Body of pancreas (tissue), 4 donors: Measurements from ENCODE around the gene KNDC1. TPM values are rescaled to one million over a fixed set of nuclear protein-coding genes. Genes with fewer than 3 reads are reported as not detected.

ENCODE experiments used
- ATAC-seq: fragments of 150-250 bp; one replicate; pipeline ENCODE4 v1.9.1; 2016
- DNase-seq, 4 donors: peaks; one replicate each; pipeline ENCODE4 v3.0.0-alpha.2; 2019
- H3K27ac ChIP-seq, 4 donors: fragments of 200-600 bp; sonication (generic); 1 replicate in 3 of 4; 2 replicates in 1 of 4; pipeline versions ENCODE4 v1.5.1 to v1.6.1; 2016 to 2019; ENCODE audit warnings: mild to moderate bottlenecking in 1 of 4, mixed read lengths in 1 of 4, moderate library complexity in 1 of 4
- H3K27me3 ChIP-seq, 2 donors: fragments of 200-600 bp; sonication (generic); one replicate each; pipeline ENCODE4 v1.6.0; 2016; ENCODE audit warnings: mild to moderate bottlenecking in 1 of 2
- H3K36me3 ChIP-seq, 2 donors: fragments of 200-600 bp; sonication (generic); replicated peaks in 1 of 2; 2 replicates each; pipeline ENCODE4 v1.5.1; 2016; ENCODE audit warnings: low read depth in 2 of 2; ENCODE audit not compliant: insufficient read depth in 1 of 2
- H3K4me1 ChIP-seq: fragments of 200-600 bp; sonication (generic); one replicate; pipeline ENCODE4 v1.6.0; 2016
- H3K4me3 ChIP-seq, 2 donors: fragments of 200-600 bp; sonication (generic); 1 replicate in 1 of 2; 2 replicates in 1 of 2; pipeline ENCODE4 v1.5.1; 2016 to 2019
- H3K9me3 ChIP-seq, 3 donors: fragments of 200-600 bp; sonication (generic); 1 replicate in 2 of 3; 2 replicates in 1 of 3; pipeline ENCODE4 v1.5.1; 2016
- POLR2A ChIP-seq, 3 donors: fragments of 450-650 bp; IDR thresholded peaks; one replicate each; pipeline ENCODE4 v1.6.1; 2016; ENCODE audit warnings: antibody characterized with exemption in 3 of 3, mild to moderate bottlenecking in 2 of 3
- WGBS, 2 donors: methylation state at CpG; one replicate each; pipeline ENCODE4 v1.1.5; 2017; 5-methylcytosine and 5-hydroxymethylcytosine counted together
- intact Hi-C: fragments of 100-400 bp; cut with DNase I; formaldehyde crosslinking; loops from one replicate; pipeline ENCODE4 v1.15.1; 2023
- total RNA-seq, 2 donors: library from RNA; depleted of rRNA; stranded (reverse); fragments of >200 nt; gene quantifications; one replicate each; pipeline ENCODE4 v1.1.0, GENCODE V29; 2016
- TF ChIP-seq, protein P1 (sequence below), 7 experiments: fragments of 450-650 bp in 4 of 7; fragments of 200-600 bp in 3 of 7; sonication (generic) in 3 of 7; IDR thresholded peaks; one replicate each; pipeline ENCODE4 v1.5.1; 2016 to 2019; ENCODE audit warnings: antibody characterized with exemption in 7 of 7

KNDC1 gene
- total RNA-seq, 2 donors from 2014 or later, result 0.52 to 3.3 TPM

DNA sequence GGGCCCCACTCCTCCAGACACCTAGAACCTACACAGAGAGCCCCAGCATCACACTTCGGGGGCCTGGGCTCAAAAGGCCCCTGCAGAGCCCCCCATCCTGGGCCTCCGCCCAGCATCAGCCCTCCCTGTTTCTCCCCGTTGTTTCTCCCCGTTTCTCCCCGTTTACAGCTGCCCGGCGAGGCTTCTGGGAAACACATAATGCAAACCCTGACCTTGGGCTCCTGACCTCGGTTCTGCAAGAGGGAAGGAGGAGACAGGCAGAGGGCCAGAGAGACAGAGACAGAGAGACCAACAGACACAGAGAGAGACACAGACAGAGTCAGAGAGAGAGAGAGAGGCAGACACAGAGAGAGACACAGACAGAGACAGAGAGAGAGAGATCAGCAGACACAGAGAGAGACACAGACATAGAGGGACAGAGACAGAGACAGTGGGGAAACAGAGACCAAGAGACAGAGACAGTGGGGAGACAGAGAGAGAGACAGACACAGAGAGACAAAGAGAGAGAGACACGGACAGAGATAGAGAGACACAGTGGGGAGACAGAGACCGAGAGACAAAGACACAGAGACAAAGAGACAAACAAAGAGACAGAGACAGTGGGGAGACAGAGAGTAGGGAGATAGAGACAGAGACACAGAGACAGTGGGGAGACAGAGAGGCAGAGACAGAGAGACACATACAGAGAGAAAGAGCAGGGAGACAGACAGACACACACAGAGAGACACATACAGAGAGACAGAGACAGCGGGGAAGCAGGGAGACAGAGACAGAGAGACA is 90.1 kb downstream of the KNDC1 start:
- no peak for ATAC-seq
- WGBS, 2 donors, result 34 to 46% methylated on average over 11 of the region's 11 CpGs
- Histone ChIP-seq H3K27me3 (no peaks in the 10 kb centered on the region), H3K4me1 (peaks cover 10% of the 10 kb centered on the region), H3K9me3 (no peaks in the 10 kb centered on the region), H3K4me3 (no peak overlapping the region), H3K27ac (no peak overlapping the region), H3K36me3 (no peaks in the 10 kb centered on the region)
- TF ChIP-seq, protein P1, sequence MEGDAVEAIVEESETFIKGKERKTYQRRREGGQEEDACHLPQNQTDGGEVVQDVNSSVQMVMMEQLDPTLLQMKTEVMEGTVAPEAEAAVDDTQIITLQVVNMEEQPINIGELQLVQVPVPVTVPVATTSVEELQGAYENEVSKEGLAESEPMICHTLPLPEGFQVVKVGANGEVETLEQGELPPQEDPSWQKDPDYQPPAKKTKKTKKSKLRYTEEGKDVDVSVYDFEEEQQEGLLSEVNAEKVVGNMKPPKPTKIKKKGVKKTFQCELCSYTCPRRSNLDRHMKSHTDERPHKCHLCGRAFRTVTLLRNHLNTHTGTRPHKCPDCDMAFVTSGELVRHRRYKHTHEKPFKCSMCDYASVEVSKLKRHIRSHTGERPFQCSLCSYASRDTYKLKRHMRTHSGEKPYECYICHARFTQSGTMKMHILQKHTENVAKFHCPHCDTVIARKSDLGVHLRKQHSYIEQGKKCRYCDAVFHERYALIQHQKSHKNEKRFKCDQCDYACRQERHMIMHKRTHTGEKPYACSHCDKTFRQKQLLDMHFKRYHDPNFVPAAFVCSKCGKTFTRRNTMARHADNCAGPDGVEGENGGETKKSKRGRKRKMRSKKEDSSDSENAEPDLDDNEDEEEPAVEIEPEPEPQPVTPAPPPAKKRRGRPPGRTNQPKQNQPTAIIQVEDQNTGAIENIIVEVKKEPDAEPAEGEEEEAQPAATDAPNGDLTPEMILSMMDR (IDR thresholded peaks at IDR 0.05), result no peak
- TF ChIP-seq POLR2A (IDR thresholded peaks at IDR 0.05), result no peak
- intact Hi-C loops, result no loop called here
- no peak for DNase-seq

DNA sequence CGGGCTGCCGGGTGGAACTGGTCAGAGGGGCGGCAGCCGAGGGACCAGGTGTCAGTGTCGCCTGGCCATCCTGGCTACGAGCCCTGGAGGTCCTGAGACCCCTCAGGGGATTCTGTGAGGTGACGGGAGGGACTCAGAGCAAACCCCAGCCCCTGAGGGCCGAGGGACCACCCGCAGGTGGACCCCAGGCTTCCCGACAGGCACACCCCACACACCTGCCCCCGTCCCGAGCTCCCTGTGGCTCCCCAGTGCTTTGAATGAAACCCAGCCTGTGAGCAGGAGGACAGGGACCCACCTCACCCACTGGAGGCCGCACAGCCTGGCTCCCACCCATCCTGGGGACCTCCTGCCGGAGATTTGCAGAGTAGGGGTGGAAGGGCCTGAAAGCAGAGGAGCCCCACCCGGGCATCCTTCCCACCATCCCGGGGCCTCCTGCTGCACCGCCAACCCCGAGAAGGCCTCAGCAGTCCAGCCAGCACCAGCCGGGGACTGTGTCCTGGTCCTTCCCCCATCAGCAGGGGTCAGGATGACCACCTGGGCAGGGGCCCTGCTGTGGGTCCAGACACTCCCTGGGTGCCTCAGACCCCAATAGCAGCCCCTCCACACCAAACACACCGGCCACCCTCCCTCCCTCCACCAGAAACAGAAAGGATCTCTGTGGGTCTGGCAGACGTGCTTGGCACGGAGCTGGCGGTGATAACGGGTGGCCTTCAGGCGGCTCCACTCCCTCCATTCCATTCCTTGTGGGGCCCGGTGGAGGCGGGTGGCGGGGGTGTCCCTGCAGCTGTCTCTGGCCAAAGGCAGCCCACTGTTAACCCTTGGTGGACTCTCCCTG is 91.6 kb downstream of the KNDC1 start:
- ATAC-seq, result no peak
- no peak overlapping the region for H3K4me3 ChIP-seq
- WGBS, 2 donors, result 22 to 52% methylated on average over 11 to 23 of the region's 28 CpGs
- no peak overlapping the region for H3K27ac ChIP-seq
- no peaks in the 10 kb centered on the region for H3K36me3 ChIP-seq
- intact Hi-C loops, result no loop called here
- peaks cover 6% of the 10 kb centered on the region for H3K4me1 ChIP-seq
- H3K27me3 ChIP-seq, result no peaks in the 10 kb centered on the region
- H3K9me3 ChIP-seq, result no peaks in the 10 kb centered on the region
- no peak for DNase-seq
- no peak for TF ChIP-seq POLR2A (IDR thresholded peaks at IDR 0.05)
- TF ChIP-seq, protein P1 (IDR thresholded peaks at IDR 0.05), result no peak

DNA sequence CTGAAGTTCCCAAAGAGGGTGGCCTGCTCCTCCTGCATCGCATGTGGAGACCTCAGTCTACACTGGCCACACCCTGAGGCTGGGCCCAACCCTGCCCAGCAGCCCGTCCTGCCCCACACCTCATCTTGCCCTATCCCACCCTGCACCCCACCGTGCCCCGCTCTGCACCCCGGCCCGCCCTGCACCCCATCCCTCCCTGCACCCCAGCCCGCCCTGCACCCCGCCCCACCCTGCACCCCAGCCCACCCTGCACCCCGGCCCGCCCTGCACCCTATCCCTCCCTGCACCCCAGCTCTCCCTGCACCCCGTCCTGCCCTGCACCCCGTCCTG is 92.2 kb downstream of the KNDC1 start:
- TF ChIP-seq POLR2A (IDR thresholded peaks at IDR 0.05), result no peak
- TF ChIP-seq, protein P1 (IDR thresholded peaks at IDR 0.05), result no peak
- H3K36me3 ChIP-seq, result no peaks in the 10 kb centered on the region
- no peak overlapping the region for H3K27ac ChIP-seq
- ATAC-seq, result no peak
- DNase-seq, result no peak
- no peaks in the 10 kb centered on the region for H3K9me3 ChIP-seq
- H3K27me3 ChIP-seq, result no peaks in the 10 kb centered on the region
- intact Hi-C loops, result no loop called here
- 42 to 64% methylated on average over 4 to 9 of the region's 12 CpGs for WGBS, 2 donors
- no peak overlapping the region for H3K4me3 ChIP-seq
- peaks cover 8% of the 10 kb centered on the region for H3K4me1 ChIP-seq

DNA sequence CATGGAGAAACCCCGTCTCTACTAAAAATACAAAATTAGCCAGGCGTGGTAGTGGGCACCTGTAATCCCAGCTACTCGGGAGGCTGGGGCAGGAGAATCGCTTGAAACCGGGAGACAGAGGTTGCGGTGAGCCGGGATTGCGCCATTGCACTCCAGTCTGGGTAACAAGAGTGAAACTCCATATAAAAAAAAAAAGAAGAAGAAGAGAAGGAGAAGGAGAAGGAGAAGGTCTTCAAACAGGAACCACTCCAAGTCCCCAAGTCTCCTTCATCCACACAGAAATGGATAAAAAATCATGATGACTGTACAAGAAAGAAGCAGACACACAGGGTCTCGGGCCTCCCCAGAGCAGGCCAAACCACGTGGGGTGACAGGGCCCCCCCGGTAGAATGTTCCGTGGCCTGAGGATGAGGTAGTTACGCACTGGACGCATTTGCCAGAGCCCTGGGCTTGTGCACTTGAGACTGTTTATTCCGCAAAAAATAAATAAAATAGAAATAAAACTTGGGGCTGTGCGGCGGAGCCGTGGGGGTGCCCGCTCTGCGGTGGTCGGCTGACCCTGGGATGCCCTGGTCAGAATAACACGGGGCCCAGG is 93.4 kb downstream of the KNDC1 start:
- Histone ChIP-seq H3K4me1 (peaks cover 21% of the 10 kb centered on the region), H3K27ac (no peak overlapping the region), H3K9me3 (no peaks in the 10 kb centered on the region), H3K36me3 (no peaks in the 10 kb centered on the region), H3K27me3 (no peaks in the 10 kb centered on the region), H3K4me3 (no peak overlapping the region)
- 81 to 90% methylated on average over 22 of the region's 22 CpGs for WGBS, 2 donors
- DNase-seq (no peak), ATAC-seq (no peak)
- intact Hi-C loops, result no loop called here
- TF ChIP-seq, protein P1 (IDR thresholded peaks at IDR 0.05), result no peak
- TF ChIP-seq POLR2A (IDR thresholded peaks at IDR 0.05), result no peak
